ENCODE measurements around the gene CYBC1.
A peak's percentile ranks its signal among the peaks of the same experiment; 100 is the strongest.
"Not testable (repeated sequence)": the region's sequence is repeated elsewhere in the genome, so short reads cannot be mapped to it uniquely, and the experiment has no call there.

CYBC1 gene

GRCh38 chr17:82477934-82478333, 27.4 kb upstream of the CYBC1 start:
- DNase-seq = peak in 1 of 5 experiments; percentile 30

- DNase-seq = no peak
Measured at GRCh38 chr17:82475458-82475857, 24.9 kb upstream of the CYBC1 start.

- DNase-seq = no peak
Measured at GRCh38 chr17:82474223-82475010, 23.9 kb upstream of the CYBC1 start.

GRCh38 chr17:82470065-82470464, 19.5 kb upstream of the CYBC1 start:
- DNase-seq = no peak

GRCh38 chr17:82468692-82469091, 18.1 kb upstream of the CYBC1 start:
- no peak for DNase-seq

GRCh38 chr17:82465023-82465603, 14.6 kb upstream of the CYBC1 start:
- no peak for DNase-seq

GRCh38 chr17:82464567-82464929, 14.0 kb upstream of the CYBC1 start:
- DNase-seq = no peak

GRCh38 chr17:82463925-82464566, 13.5 kb upstream of the CYBC1 start:
- DNase-seq = no peak

- DNase-seq = no peak
Measured at GRCh38 chr17:82463391-82463790, 12.8 kb upstream of the CYBC1 start.

GRCh38 chr17:82461827-82462524, 11.4 kb upstream of the CYBC1 start:
- no peak for DNase-seq

- DNase-seq = not testable (repeated sequence)
Measured at GRCh38 chr17:82459936-82460335, 9.4 kb upstream of the CYBC1 start.

- peak in 2 of 5 experiments; percentile 36 to 42 for DNase-seq
Measured at GRCh38 chr17:82458885-82459424, 8.4 kb upstream of the CYBC1 start.

- peak; percentile 86 to 99 (median 95) for DNase-seq
Measured at GRCh38 chr17:82458179-82458884, 7.8 kb upstream of the CYBC1 start, which contains the start of gene NARF. Gene NARF, plus strand, starts transcription at chr17:82458741. Its CDS starts 63 bp downstream, at chr17:82458804.

- no peak for DNase-seq
Measured at GRCh38 chr17:82457929-82458178, 7.3 kb upstream of the CYBC1 start.

- no peak for DNase-seq
Measured at GRCh38 chr17:82457073-82457928, 6.7 kb upstream of the CYBC1 start.

GRCh38 chr17:82453706-82454105, 3.2 kb upstream of the CYBC1 start:
- not testable (repeated sequence) for DNase-seq

GRCh38 chr17:82453151-82453550, 2.6 kb upstream of the CYBC1 start:
- DNase-seq = not testable (repeated sequence)

GRCh38 chr17:82452162-82452561, 1.6 kb upstream of the CYBC1 start:
- no peak for DNase-seq

- peak in 2 of 5 experiments; percentile 28 to 53 for DNase-seq
Measured at GRCh38 chr17:82449883-82450356, 632 bp downstream of the CYBC1 start.

- DNase-seq = peak; percentile 30 to 91 (median 61)
Measured at GRCh38 chr17:82449131-82449882, 1.2 kb downstream of the CYBC1 start.

GRCh38 chr17:82447876-82448275, 2.7 kb downstream of the CYBC1 start:
- no peak for DNase-seq
